ENCODE measurements around the gene LZTS2.
"Not testable (repeated sequence)": the region's sequence is repeated elsewhere in the genome, so short reads cannot be mapped to it uniquely, and the experiment has no call there.

Gene LZTS2

GRCh38 chr10:100999742-101000126, at the start of gene LZTS2:
Gene LZTS2, plus strand, starts transcription at chr10:100999808. Its CDS starts 2,731 bp downstream, at chr10:101002539.
- DNase-seq: no peak

GRCh38 chr10:100960251-100960650, 39.4 kb upstream of the LZTS2 start:
- DNase-seq: no peak

DNA sequence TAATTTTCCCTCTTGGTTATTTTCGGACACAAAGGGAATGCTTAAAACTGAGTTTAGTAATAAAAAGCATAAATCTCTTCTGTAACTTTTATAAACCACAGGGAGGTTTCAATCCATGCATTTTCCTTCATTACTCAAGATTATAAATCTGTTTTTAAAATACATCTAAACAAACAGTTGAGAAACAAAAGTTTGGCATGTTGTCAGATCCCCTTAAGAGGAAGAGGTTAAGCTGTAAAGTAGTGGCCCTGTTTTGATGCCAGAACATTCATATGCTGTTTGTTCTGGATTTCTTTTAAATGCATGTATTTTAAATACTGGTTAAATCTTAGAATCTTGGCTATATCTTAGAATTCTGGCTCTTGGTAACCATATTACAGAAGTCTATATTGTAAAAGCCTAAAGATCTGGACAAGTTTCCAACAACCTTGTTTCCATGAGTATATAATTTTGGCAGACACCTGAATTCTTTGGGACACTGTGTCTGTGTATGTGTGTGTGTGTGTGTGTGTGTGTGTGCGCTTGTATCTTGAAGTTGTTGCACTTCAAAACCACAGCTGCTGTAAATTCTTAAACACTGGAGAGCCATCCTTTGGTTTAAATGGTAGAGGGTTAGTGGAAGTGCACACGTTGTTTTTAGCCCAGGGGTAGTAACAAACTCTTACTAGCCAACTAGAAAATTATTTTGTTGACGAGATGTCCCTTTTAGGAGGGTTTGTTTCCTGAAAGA, 37.1 kb upstream of the LZTS2 start:
- DNase-seq: no peak

GRCh38 chr10:100963826-100964225, 35.8 kb upstream of the LZTS2 start:
- DNase-seq: no peak

- DNase-seq: no peak
Observed at GRCh38 chr10:100965820-100966219, 33.8 kb upstream of the LZTS2 start.

- DNase-seq: no peak
Observed at GRCh38 chr10:100966887-100967286, 32.7 kb upstream of the LZTS2 start.

DNA sequence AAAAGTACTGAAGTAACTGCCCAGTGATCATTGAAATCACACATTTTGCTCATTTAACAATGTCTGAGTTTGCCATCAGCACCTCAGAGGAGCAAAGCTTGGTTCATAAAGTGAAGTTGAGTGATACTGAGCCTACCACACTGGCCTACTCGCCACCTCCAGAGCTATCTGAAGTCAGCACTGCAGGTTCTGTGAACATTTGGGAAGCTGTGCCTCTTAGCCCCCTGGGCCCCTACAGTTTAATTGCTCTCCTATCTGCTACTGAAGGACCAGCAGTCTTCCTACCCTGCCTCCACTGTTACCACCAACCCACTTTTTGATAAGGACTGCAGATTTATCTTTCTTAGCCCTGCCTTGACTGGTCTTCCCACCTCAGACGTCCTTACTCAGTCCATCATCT, 32.3 kb upstream of the LZTS2 start:
- DNase-seq: no peak

DNA sequence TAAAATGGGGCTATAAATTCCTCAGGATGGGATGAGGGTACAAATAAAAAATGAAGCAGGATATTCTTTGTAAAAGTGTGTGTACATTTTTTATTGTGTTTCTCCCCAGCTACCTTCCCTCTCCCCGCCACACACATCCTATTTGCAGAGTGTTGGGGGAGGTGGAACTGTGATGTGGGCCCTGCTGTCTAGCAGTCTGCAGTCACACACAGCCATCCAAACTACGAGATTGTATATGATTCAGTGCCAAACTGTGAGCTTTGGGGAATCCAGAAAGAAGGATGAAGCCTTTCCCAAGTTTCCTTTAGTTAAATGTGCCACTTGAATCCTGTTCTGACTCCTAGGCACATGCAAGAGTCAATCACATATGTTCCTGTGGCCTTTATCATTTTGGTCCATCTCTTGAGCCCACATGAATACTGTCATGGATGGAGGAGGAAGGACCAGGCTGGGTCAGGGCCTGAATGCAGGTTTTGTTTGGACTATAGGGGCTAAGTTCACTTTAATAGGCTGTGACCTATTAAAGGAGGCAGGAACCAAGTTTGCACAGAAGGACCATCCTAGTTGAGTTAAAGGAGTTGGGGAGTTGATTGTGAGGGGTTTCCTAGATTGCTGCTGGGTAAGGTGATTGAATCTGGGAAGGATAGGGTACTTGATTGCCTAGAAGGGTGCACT, 31.4 kb upstream of the LZTS2 start:
- DNase-seq: no peak

DNA sequence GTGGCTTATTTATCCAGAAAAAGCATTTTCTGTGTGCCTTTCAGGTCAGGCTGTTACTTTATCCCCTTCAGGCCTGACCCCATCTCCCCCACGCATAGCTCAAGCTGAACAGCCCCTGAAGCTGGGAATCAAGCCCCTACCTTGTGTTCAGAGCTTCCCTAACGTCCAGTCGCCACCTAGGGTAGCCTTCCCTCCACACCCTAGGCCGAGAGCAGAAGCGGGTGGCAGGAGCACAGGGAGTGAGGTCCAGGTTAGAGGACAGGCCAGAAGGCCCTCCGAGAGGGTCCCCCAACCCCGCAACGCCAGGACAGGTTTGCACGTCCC, 30.8 kb upstream of the LZTS2 start:
- no peak for DNase-seq

GRCh38 chr10:100969187-100970075, 30.2 kb upstream of the LZTS2 start, which contains the start of gene SEMA4G:
Gene SEMA4G, plus strand, starts transcription at chr10:100969504. Its CDS starts 3,409 bp downstream, at chr10:100972913.
- DNase-seq: no peak

- no peak for DNase-seq
Observed at GRCh38 chr10:100970076-100970913, 29.3 kb upstream of the LZTS2 start.

GRCh38 chr10:100970914-100971811, 28.4 kb upstream of the LZTS2 start:
- DNase-seq: peak; percentile 35

DNA sequence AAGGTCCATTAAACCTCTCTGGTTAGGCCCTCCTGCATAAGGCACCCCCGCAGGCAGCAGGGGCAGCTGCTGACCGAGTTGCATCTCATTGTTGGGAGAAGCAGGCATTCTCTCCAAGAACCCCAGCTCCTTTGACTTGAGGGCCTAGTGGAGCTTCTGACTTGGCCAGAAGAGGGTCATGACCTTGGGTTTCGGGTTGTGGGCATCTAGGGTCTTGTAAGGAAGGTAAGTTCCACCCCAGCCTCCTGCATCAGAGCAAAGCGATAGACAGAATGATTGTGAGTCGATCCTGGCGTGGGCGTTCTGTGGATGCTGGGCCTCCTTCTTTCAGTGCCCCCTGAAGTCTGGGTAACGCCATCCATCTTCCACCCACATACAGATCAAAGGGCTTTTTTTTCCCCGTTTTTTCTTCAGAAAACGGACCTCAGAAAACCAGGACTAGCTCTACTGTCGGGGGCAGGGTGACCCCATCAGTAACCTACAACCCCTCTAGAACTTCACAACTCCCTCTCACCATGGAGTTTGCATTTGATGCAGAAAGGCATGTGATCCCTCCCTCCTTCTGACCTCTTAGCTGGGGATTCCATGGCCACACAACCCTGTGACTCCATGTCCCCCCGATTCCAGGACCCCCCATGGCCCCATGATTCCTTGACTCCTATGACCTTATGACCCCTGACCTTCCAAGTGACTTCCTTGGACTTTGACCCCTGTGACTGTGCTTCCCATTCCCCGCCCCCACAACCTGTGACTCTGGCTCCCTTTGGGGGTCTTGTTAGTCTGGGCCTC, 27.3 kb upstream of the LZTS2 start:
- no peak for DNase-seq

GRCh38 chr10:100972904-100973535, 26.6 kb upstream of the LZTS2 start:
- DNase-seq: no peak

DNA sequence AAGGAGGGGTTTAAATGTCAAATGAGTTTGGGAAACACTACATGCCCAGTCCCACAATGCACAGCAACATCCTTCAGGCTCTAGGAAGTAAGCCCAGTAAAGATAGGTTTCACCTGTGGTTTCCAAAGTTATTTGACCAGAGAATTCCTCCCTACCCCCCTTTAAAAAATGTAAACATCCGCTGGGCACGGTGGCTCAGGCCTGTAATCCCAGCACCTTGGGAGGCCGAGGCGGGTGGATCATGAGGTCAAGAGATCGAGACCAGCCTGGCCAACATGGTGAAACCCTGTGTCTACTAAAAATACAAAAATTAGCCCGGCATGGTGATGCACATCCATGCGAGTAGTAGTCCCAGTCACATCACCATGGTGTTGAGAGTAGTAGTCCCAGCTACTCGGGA, 24.2 kb upstream of the LZTS2 start:
- DNase-seq: not testable (repeated sequence)

- DNase-seq: no peak
Observed at GRCh38 chr10:100976906-100977305, 22.7 kb upstream of the LZTS2 start.

DNA sequence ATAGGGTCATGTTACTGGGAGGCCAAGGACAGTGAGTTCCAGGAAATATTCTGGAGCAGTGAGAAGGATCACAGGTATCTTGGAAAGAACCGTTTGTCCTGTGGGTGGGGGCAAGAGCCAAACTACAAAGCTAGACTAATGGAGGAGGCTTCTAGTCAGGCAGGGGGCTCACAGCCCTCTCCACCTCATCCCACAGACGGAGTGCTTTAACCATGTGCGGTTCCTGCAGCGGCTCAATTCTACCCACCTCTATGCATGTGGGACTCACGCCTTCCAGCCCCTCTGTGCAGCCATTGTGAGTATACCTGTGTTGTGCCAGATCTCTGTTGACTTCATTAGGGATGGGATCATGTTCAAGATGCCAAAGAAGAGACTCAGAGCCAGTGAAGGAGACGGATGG, 22.2 kb upstream of the LZTS2 start:
- DNase-seq: no peak

GRCh38 chr10:100978121-100978900, 21.3 kb upstream of the LZTS2 start:
- no peak for DNase-seq

- no peak for DNase-seq
Observed at GRCh38 chr10:100978901-100979195, 20.8 kb upstream of the LZTS2 start.

Data from kidney glomerular epithelial cell (primary cell).